ENCODE measurements around the gene CASZ1.

The CASZ1 gene

GRCh38 chr1:10775763-10776162 lies 20.7 kb downstream of the CASZ1 start:
- no peak for DNase-seq (ENCODE audit: low spot score)

GRCh38 chr1:10774615-10775310 lies 21.7 kb downstream of the CASZ1 start:
- no peak for DNase-seq (ENCODE audit: low spot score)

GRCh38 chr1:10773851-10774614 lies 22.4 kb downstream of the CASZ1 start:
- no peak for DNase-seq (ENCODE audit: low spot score)

- DNase-seq (ENCODE audit: low spot score) = no peak
These were observed 23.1 kb downstream of the CASZ1 start for GRCh38 chr1:10773376-10773775.

GRCh38 chr1:10772711-10773110 lies 23.7 kb downstream of the CASZ1 start:
- no peak for DNase-seq (ENCODE audit: low spot score)

- DNase-seq (ENCODE audit: low spot score) = no peak
These were observed 24.7 kb downstream of the CASZ1 start for GRCh38 chr1:10771789-10772188.

- no peak for DNase-seq (ENCODE audit: low spot score)
These were observed 27.9 kb downstream of the CASZ1 start for GRCh38 chr1:10768552-10768951.

- DNase-seq (ENCODE audit: low spot score) = no peak
These were observed 29.2 kb downstream of the CASZ1 start for GRCh38 chr1:10767282-10767681.

GRCh38 chr1:10765734-10766478 lies 30.5 kb downstream of the CASZ1 start:
- DNase-seq (ENCODE audit: low spot score) = no peak

GRCh38 chr1:10765304-10765703 lies 31.1 kb downstream of the CASZ1 start:
- DNase-seq (ENCODE audit: low spot score) = no peak

GRCh38 chr1:10764296-10764798 lies 32.1 kb downstream of the CASZ1 start:
- no peak for DNase-seq (ENCODE audit: low spot score)

- no peak for DNase-seq (ENCODE audit: low spot score)
These were observed 33.6 kb downstream of the CASZ1 start for GRCh38 chr1:10762875-10763274.

GRCh38 chr1:10762153-10762523 lies 34.3 kb downstream of the CASZ1 start:
- no peak for DNase-seq (ENCODE audit: low spot score)

- no peak for DNase-seq (ENCODE audit: low spot score)
These were observed 34.8 kb downstream of the CASZ1 start for GRCh38 chr1:10761503-10762152.

- no peak for DNase-seq (ENCODE audit: low spot score)
These were observed 35.6 kb downstream of the CASZ1 start for GRCh38 chr1:10760566-10761502.

- DNase-seq (ENCODE audit: low spot score) = peak; percentile 70
These were observed 36.8 kb downstream of the CASZ1 start for GRCh38 chr1:10759413-10760200.

GRCh38 chr1:10756842-10757241 lies 39.6 kb downstream of the CASZ1 start:
- DNase-seq (ENCODE audit: low spot score) = no peak

- DNase-seq (ENCODE audit: low spot score) = no peak
These were observed 40.4 kb downstream of the CASZ1 start for GRCh38 chr1:10755970-10756521.

GRCh38 chr1:10754568-10755329 lies 41.7 kb downstream of the CASZ1 start:
- no peak for DNase-seq (ENCODE audit: low spot score)
